Skin of body (tissue), 2 donors: ENCODE measurements around the gene NPC2. TPM values are rescaled to one million over a fixed set of nuclear protein-coding genes. Genes with fewer than 3 reads are reported as not detected.
"Not testable (repeated sequence)": the region's sequence is repeated elsewhere in the genome, so short reads cannot be mapped to it uniquely, and the experiment has no call there.

Experiments
- DNase-seq: peaks from one replicate; lab custom pipeline; 2025; lab: John Stamatoyannopoulos, UW
- total RNA-seq: library from RNA; depleted of rRNA; stranded (reverse); fragments of >200 nt; gene quantifications from one replicate; pipeline ENCODE4 v1.2.3, GENCODE V29; 2014

The NPC2 gene
- 97.0 TPM for total RNA-seq

GRCh38 chr14:74492776-74493342, at the start of gene NPC2:
Gene NPC2, minus strand, starts transcription at chr14:74493305. Its CDS starts 31 bp downstream, at chr14:74493274.
- peak; percentile 38 for DNase-seq

- no peak for DNase-seq
Measured at GRCh38 chr14:74542056-74542685, 49.1 kb upstream of the NPC2 start.

DNA sequence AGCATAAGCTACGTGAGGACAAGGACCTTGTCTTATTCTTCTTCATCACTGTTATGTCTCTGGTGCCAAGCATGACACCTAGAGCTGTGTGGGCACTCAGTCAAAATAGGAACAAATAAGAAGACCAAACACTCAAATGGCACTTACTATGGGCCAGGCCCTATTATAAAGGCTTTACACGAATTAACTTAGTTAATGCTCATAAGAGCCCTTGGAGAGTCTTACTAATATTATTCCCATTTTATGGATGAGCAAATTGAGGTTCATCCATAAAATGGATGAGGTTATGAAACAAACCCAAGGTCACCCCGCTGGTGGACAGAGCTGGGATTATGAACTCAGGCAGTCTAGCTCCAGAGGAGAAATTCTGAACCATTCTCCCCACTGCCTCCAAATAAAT, 48.1 kb upstream of the NPC2 start:
- DNase-seq = no peak

GRCh38 chr14:74539503-74539902, 46.4 kb upstream of the NPC2 start:
- DNase-seq = no peak

DNA sequence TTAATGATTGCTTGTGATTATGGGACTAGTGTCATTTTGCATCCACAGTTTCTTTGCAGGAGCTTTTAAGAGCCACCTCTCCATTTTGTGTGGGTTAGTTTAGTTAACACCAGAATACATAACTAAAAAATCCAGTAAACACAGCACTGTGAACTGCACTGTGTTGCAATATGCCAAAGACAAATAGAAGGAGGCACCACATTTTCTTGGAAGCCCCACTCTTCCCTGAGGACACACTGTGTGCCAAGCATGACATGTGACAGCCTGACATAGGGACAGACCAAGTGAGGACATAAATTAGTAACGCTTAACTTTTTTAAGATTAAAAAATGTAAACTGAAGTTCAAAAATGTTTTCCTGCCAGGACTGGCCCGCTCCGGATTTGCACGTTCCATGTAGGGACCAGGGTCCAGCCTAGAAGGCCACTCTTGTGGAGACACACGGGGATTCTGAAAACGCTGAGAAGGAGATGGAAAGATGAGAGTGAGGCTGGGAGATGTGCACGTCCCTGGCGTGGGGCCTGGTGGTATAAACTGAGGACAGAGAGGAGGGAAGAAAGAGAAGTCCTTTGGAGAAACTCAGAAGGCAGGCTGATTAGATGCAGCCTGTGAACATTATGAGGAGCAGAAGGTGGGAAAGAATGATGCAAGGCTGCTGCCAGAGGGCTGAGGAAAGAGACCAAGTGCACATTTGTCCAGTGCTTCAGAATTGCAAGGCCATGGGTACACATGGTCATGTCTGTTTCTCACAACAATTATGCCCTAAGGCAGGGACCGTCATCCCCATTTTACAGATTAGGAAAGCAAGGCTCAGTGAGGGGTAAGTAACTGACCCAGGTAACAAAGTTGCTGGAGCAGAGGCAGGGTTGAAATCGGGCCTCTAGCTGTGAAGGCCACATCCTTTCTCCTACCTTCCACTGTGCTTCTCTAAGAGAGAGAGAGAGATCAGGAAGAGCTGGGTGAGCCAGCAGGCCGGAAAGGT, 45.6 kb upstream of the NPC2 start:
- DNase-seq = no peak

GRCh38 chr14:74536336-74536735, 43.2 kb upstream of the NPC2 start:
- DNase-seq = not testable (repeated sequence)

DNA sequence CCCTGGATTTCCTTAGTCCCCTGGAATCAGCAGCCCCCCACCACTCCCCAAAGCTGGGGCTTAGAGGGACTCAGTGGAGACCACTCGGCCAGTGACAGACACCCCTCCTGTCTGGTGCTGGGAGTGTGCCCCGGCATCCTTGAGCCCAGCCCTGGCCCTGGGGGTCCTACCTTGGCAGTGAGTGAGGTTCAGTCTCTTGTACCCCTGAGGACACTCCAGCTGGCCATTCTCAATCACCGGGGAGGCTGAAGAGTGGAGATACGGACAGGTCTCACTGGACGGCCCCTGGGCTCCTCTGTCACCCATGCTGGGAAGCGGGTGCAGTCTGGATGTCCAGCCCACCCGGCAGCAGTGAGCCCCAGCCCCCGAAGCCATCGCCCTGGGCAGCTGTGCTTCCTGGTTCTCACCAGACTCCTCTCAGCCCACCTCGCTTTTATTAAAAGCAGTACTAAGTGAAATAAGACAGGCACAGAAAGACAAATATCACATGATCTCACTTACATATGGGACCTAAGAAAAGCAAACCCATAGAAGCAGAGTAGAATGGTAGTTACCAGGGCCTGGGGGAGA, 42.7 kb upstream of the NPC2 start:
- DNase-seq = no peak

- DNase-seq = no peak
Measured at GRCh38 chr14:74533576-74533975, 40.5 kb upstream of the NPC2 start.

GRCh38 chr14:74532246-74532645, 39.1 kb upstream of the NPC2 start:
- DNase-seq = no peak

GRCh38 chr14:74531467-74531866, 38.4 kb upstream of the NPC2 start:
- no peak for DNase-seq

DNA sequence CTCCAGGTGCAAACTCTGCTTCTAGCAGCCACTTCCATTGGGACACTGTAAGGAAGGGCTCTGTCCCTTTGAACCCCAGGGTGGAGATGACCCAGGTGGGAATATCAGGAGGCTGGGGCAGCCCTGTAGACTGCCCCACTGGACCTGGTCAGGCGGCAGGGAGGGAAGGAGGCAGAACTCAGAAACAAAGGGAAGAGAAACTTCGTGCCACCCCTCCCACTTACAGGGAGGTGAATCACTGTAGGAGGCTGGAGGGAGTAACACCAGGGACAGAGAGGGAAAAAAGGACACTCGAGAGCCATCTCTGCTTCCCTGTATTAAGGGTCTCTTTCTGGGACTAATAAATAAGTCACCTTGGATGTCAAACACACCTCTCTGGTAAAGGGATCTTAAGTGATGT, 37.9 kb upstream of the NPC2 start:
- no peak for DNase-seq

- DNase-seq = no peak
Measured at GRCh38 chr14:74528886-74529285, 35.8 kb upstream of the NPC2 start.

DNA sequence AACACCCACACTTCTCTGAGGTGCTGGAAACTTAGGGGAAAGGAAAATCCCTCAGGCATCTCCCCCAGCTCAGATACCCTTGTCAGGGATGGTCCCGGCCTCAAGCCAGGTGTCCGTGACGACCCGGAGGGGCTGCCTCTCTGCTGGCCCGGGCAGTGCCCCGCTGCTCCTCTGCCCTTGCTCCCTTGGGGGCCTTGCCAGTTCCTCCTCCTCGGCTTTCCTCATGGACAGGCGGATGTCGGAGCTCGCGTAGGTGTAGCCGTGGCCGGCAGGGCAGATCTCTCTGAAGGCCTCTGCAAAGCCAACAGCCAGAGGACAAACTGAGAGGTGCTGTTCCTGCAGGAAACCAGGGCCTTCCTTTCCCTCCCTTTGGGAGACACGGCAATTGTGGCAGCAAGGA, 35.3 kb upstream of the NPC2 start:
- DNase-seq = no peak

DNA sequence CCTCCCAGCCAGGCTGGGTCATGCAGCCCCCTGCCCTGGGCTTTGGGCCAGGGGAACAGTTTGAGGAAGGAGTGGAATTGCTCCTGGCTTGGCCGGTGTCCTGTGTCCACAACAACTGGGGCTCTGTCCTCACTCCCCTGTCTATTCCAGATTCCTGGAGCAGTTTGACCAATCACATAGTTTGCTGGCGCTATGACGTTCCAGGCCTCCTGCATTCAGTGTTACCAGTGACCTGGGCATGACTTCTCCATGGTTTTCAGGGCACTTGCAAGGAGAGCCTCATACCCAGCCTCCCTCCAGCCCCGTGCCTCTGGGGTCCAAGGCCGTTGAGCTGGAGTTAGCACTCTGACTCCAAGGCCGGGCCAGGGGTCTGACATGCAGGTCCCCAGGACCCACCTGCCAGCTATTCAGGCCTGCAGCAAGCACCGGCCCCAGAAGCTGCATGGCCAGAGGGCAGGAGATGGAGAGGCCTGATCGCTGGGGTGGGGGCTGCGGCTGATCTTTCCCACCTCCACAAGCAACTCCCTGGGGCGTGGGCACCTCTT, 34.7 kb upstream of the NPC2 start:
- no peak for DNase-seq

DNA sequence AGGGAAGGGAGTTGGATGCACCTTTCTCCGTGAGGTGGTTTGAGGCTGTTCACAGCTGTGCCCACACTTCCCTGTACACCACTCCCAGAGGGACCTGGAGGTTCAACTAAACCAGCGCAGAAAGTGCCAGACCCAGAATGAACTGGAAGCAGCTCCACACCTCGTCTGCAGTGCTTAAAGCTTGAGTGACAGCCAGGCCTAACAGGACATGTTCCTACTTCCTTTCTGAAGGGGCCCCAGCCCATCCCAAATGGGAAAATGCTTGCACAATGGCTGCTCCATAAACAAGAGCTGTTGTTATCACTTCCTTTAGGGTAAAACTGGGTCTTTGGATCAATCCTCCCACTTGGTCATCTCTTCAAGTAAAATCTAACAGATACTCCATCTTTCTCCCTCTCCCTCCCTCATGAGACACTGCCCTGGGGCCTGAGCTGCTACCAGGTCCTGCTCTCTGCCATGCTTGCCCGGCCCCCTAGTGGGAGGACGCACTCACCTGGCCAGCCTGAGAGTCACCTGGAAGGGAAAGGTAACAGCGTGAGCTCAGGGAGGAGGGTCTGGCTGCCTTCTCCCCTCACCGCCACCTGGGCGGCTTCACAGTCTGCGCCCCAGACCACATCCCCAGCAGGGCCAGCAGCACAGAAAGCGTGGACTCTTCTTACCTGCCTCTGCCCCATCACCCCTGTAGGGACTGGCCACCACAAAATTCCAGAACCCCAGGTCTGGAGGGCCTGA, 33.9 kb upstream of the NPC2 start:
- no peak for DNase-seq

- DNase-seq = no peak
Measured at GRCh38 chr14:74525361-74525851, 32.3 kb upstream of the NPC2 start.

DNA sequence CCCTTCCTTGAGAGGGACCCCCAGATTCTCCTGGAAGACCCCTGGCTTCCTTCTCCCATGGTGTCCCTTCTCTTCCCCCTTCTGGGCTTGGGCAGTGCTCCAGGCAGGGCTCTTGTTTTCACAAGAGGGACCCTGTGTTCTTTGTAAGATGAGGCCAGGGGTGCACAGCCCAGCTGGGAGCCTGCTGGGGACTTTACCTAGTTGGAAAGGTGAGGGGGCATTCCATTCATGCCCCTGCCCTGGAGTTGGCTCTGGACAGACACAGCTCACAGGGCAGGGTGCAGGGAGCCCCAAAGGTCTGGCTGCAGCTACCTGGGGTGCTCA, 31.7 kb upstream of the NPC2 start:
- DNase-seq = no peak

GRCh38 chr14:74524076-74524811, 31.1 kb upstream of the NPC2 start:
- DNase-seq = no peak

DNA sequence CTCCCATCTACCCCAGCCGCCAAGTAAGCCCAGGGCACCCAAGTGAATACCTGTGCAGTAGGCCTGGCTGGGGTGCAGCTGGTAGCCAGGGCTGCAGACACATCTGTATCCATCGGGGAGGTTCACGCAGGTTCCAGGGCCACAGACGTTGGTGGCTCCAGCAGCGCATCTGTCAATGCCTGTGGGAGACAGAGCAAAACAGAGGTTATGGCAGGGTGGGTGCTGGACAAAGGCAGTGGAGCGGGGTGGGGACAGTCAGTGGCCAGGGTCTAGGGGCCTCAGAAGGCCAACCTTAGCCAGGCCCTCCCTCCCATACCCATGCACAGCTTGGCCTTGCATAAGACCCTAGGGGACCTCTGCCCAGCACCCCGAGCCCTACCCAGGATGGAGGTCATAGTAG, 29.6 kb upstream of the NPC2 start:
- no peak for DNase-seq

GRCh38 chr14:74521756-74522155, 28.7 kb upstream of the NPC2 start:
- DNase-seq = no peak
